Measurements from ENCODE around the gene FBN3.

DNA sequence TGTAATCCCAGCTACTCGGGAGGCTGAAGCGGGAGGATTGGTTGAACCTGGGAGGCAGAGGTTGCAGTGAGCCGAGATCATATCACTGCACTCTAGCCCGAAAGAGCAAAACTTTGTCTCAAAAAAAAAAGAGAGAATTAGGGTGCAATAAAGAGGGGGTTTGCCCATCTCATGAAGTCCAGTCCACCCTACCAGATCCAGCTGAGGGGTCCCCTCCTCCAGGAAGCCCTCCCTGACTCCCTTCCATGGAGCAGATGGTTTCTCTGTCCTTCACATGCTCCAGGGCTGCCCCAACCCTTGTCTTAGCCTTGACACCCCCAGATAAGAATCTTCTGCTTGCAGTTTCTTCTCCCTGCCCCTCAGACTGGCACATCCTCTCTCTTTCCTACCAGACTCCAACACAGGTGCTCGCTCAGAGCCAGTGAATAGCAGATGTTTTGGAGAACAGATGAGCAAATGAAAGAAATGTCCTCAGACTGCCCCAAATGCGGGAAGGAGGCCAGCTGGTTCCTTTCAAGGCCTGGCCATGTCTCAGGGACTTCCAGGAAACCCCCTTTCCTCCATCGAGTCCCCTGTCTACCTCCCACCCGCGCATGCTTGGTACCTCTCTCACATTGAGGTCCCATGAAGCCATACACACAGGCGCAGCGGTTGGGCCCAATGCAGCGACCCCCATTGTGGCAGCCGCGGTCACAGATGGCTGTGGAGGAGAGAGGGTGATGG, 5.0 kb downstream of the FBN3 start:
- TF ChIP-seq, protein P1, sequence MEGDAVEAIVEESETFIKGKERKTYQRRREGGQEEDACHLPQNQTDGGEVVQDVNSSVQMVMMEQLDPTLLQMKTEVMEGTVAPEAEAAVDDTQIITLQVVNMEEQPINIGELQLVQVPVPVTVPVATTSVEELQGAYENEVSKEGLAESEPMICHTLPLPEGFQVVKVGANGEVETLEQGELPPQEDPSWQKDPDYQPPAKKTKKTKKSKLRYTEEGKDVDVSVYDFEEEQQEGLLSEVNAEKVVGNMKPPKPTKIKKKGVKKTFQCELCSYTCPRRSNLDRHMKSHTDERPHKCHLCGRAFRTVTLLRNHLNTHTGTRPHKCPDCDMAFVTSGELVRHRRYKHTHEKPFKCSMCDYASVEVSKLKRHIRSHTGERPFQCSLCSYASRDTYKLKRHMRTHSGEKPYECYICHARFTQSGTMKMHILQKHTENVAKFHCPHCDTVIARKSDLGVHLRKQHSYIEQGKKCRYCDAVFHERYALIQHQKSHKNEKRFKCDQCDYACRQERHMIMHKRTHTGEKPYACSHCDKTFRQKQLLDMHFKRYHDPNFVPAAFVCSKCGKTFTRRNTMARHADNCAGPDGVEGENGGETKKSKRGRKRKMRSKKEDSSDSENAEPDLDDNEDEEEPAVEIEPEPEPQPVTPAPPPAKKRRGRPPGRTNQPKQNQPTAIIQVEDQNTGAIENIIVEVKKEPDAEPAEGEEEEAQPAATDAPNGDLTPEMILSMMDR (IDR thresholded peaks at IDR 0.05), result no peak
- no peak for TF ChIP-seq POLR2A (IDR thresholded peaks at IDR 0.05)

All from heart left ventricle (tissue), 13 donors.